RPMI7951 (cell line): ENCODE measurements around the gene NFYB. TPM values are rescaled to one million over a fixed set of nuclear protein-coding genes. Genes with fewer than 3 reads are reported as not detected.
A peak's percentile ranks its signal among the peaks of the same experiment; 100 is the strongest.

Experiments used
- DNase-seq: peaks from one replicate; pipeline ENCODE4 v3.0.0-alpha.2; 2012; ENCODE audit warnings: low read depth
- total RNA-seq: library from RNA; depleted of rRNA; stranded (reverse); fragments of >200 nt; shearing (Covaris generic); gene quantifications from 2 replicates; pipeline ENCODE4 v1.2.3, GENCODE V29; 2014; rRNA removed

The NFYB gene
- total RNA-seq = 15.5 and 21.6 TPM in 2 replicates

DNA sequence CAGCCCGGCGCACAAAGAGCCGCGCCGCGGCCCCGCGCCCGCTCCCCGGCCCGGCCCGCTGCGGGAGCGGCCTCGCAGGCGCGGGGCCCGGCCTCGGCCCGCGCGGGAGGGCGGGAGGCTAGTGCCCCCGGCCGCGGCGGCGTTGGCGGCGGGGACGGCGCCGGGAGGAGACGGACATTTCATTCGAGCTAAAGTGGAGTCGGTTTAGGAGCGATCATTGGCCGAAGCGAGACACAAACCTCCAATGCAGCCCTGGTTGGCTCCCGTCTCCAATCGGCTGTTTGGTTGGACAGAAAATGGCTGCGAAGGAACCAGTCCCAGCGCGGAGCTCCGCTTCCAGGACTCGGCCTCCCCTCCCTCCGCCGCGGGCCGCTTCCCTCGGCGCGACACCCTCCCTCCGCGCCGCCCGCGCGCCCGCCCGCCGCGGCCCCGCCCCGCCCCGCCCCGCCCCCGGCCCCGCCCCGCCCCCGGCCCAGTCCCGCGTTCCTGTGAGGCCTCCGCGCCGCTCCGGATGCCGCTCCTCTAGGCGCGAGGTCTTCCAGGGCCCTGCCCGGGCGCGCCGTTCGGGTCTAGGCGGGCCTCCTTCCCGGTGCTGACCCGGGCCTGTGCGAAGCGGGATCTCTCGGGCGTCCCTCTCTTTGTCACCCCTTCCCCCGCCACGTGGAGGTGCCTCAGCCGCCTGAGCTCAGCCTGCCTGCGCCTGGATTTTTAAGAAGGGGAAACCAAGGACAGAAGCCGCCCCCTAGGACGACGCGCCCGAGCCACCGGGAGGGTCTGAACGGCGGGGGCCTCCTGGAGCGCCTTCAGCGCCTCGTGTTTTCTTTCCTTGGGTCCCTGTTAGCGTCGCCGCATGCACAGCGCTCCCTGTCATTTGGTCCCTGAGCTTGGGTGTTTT is at the start of gene NFYB:
TSS of gene NFYB (minus strand) at position 309 of the 895 bp plus-strand sequence. CDS start 2,757 bp downstream, outside the sequence.
- peak; percentile 97 for DNase-seq

DNA sequence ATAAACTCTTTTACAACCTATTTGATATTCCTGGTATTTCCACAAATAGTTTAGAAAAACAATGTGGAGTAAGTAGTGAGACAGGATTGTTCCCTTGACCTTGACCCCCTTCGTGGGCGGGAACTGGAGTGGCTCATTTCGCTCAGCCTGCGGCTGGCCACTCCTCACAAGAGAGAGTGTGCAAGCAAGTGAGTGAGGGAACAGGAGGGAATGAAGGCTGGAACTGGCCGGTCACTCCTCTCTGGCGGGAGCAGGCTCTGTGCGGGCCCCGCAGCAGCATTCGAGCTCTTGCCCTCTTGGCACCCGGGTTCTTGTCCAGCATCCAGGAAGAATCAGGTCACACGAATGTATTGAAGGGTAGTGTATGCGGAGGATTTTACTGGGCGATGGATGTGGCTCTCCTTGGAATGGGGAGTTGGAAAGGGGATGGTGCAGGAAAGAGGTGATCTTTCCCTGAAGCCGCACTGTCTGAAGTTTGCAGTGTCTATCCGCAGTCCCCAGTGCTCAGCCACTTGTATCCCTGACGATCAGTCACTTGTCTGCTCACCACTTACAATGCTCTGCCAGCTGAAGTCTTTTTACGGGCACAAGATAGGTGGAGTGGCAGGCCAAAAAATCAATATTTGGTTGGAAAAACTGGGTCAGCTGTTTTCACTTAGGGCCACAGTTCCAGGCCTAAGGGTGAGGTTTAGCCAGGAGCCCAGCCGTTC is 49.6 kb upstream of the NFYB start:
- DNase-seq = no peak

DNA sequence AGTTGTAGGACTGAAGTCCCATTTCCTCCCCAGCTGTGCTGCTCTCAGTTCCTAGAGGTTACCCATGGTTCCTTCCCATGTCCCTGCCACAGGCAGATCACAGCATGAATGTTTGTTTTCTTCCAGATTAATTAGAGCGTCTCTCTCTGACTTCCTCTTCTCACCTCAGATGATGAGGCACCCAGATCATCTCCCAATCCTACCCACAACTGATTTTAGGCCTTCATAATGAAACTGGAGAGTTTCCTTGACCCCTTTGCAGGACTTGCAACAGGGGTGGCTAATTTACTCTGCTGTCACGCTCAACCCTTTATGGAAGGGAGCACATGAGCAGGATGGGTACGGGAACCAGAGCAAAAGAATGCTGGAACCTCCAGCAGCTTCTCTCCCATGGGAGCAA is 45.4 kb upstream of the NFYB start:
- no peak for DNase-seq

DNA sequence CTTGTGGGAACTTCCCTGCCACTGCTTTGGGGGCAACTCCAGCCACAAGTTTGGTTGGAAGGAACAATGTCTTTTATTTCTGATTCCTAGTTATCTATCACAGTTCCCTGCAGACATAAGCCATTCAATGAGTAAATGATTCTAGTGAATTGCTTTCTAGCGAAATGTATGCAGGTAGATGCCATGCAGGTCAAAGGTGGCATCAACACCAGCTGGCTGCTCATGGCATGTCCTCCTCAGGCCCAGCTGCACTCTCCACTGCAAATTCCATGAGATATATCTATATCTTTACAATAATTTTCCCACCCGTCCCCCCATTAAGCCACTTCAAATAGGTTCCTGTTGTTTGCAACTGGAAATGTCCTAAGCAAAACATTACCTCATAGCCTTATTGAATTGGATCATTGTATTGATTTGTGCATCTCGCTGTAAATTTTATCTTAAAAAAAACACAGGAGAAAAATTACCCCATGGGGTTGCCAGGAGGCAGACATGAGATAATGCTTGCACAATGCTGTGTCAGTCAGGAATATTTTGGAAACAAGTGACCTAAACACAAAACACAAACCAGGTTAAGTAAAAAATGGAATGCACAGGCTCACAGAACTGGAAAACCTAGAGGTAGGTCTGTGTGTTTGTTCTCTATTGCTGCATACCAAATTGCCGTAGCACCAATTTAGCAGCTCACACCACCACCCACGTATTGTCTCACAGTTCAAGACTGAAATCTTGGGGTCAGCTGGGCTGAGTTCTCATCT is 44.8 kb upstream of the NFYB start:
- DNase-seq = no peak

DNA sequence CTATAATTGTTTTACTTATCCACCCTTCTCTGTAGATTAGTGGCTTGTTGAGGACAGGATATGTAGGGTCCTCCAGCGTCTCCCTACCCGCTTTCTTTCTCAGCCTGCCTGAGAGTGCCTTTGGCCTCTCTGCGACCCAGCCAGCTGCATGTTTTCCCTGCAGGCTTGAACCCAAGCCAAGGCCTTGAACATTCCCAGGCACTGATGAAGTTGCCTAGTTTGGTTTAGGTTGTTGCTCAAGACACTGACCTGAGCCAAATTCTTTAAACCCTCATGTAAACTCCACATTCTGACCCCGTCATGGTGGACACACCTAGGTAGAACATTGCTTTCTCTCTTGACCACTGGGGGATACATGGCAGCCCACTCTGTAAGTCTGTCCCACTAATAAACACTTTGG is 44.1 kb upstream of the NFYB start:
- DNase-seq = peak; percentile 90

DNA sequence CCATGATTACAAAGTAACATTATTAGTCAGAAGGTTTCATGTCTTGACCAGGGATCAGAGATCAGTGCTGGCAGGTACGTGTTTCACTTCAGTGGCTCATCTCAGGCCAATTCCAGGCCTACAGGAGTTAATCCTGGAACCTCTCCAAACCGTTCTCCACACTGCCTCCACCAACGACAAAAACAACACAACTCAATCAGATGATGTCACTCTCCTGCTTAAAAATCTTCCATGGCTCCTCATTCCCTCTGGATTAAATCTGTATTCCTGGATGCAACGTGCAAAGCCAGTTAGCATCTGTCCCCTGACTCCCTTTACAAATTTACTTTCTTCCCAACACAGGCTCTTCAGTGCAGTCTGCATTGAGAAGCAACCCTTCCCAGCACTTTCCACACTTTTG is 43.3 kb upstream of the NFYB start:
- peak; percentile 72 for DNase-seq

DNA sequence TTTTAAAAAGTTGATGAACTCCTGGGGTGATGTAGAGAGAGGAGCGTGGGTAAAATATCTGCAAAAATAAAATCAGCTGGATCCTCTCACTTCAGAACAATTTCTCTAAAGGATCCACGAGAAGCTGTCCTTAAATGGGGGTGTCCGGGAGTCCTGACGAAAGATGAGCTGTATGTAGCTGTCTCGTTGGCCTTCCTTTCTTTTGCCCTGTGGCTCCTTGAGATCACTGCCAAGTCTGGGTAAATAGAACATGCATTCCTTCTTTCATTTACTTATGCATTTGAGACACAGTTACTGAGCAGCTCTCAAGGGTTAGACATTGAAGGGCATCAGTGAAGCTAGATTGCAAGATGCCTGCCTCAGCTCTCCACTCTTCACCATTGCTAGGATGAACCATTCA is 42.4 kb upstream of the NFYB start:
- peak; percentile 67 for DNase-seq

DNA sequence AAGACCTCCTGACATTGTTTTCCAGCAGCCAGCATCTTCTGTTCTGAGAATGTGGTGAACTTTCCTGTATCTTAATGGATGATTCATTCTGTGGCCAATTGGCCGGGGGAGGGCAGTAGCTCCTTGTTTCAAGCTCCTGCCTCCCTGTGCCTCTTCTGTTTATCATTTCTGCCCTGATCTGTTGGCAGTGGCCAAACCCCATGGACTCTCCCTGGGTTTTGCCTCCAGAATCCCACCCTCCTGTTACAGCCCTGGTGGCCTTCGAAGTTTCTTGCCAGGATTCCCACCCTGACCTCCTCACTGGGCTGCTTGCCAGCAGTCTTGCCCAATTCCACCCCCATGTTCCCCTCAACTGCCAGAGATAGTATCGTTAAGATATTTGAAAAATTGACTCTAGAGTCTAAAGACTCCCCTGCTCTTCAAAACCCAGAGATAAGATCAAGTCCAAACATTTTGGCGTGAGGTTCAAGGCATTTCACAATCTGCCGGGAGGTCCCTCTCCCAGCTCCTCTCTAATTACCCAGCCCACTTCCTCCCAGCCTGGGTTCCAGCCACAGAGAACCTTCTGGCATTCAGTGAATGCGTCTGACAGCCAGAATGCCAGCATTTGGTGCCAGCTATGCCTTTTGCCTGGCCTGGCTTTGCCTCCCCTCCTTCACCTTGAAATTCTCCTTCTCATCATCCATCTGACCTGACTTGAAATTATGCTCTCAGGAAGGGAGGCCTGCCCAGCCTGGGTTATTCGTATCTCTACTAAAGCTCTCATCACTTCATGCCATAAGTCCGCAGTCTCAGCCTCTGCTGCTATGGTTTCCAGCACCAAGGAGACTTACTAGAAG is 39.9 kb upstream of the NFYB start:
- DNase-seq = peak; percentile 96

DNA sequence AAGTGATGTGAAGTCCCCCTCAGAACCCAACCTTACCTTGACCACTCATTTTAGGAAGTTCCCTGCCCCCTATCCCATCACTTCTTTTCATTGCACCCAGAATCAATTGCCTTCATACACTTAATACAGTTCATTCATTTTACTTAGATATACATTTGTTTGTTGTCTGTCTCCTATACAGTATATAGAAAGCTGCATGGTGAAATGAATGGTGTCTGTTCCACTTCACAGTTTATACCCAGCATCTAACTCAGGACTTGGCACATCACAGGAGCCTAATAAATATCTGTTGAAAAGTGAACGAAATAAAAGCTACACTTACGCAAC is 39.3 kb upstream of the NFYB start:
- no peak for DNase-seq

DNA sequence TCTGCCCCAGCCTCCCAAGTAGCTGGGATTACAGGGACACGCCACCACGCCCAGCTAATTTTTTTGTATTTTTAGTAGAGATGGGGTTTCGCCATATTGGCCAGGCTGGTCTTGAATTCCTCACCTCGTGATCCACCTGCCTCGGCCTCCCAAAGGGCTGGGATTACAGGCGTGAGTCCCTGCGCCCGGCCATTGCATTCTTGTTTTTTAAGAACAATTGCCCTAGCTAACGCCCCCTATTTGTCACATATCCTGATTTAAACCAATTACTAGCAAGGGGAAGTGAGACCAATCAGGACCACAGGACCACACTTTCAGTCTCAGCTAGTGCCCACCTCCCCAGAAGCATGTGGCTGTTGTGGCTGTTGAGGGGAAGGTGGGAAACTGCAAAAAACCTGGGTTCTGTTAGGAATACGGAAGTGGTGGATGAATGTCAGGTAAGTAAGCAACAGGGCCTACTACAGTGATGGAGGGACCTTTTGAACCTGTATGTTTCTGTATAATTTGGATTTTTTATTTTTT is 37.8 kb upstream of the NFYB start:
- DNase-seq = no peak

DNA sequence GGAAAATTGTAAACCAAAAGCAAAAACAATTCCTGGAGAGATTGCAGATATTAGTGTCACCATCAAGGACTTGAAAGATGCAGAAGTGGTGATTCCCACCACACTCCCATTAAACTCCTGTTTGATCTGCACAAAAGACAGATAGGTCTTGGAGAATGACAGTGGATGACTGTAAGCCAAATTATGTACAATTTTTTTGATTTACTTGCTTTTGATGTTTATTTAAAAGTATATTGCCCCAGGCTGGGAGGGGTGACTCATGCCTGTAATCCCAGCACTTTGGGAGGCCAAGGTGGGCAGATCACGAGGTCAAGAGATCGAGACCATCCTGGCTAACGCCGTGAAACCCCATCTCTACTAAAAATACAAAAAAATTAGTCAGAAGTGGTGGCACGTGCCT is 35.8 kb upstream of the NFYB start:
- peak; percentile 61 for DNase-seq

DNA sequence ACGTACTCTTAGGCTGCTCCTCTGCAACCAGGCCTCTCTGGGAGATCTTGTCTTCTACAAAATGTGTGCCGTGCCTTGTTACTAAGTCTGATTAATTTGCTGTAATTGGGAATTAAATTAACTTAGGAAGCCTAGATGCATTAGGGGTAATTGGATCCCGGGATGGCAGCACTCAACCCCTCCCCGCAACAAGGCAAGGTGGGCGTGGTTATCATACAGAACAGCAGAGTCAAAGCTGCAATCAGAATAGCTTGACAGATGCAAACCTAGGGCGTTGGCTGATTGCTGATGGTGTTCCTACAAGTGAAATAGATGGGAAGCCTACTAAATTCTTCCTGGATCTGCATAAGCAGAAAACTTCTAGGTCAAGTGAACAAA is 34.5 kb upstream of the NFYB start:
- DNase-seq = no peak

DNA sequence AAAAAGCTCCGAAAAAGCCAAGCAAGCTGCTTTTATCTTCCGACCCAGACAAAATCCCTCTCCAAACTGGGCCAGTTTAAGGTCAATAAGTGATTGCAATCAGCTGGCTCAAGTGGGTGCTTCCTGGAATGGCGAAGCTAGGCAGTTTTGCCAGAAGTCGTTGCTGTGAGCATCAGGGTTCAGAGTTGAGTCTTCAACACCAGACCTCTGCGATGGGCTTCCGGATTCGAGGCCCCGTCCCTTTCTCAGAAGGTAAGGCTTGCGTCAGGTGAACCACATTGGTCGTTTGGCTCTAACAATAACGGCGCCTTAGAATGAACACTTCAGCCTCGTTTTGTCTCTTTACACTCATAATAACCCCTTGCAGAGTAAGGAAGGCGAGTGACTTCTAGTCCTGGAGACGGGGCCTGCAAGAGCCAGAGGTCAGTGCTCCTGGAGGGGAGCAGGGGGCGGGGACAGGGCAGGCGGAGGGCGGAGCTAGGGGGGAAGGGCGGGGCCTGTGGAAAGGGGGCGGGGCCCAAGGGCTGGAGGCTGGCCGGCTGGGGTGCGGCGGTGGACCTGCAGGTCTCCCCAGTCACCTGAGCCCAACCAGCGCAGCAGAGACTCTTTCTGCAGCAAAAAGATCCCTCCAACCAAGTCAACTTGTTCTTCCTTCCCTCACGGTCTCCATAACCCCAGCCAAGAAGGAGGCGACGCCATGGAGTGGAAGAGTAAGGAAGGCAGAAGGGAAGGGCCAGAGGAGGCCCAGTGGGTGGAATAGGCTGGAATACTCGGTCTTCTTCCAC is 34.0 kb upstream of the NFYB start:
- no peak for DNase-seq

DNA sequence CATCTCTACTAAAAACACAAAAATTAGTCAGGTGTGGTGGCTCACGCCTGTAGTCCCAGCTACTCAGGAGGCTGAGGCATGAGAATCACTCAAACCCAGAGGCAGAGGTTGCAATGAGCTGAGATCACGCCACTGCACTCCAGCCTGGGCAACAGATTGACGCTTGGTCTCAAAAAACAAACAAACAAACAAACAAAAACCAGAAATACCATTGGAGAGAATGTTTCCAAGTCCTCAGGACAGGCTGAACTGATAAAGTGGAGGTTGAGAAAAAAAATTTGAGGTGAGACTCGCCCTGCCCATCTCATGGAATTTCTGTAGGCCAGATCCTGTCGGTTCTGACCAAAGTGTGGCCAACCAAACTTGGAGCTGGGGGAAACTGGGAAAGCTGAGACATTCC is 30.6 kb upstream of the NFYB start:
- no peak for DNase-seq

DNA sequence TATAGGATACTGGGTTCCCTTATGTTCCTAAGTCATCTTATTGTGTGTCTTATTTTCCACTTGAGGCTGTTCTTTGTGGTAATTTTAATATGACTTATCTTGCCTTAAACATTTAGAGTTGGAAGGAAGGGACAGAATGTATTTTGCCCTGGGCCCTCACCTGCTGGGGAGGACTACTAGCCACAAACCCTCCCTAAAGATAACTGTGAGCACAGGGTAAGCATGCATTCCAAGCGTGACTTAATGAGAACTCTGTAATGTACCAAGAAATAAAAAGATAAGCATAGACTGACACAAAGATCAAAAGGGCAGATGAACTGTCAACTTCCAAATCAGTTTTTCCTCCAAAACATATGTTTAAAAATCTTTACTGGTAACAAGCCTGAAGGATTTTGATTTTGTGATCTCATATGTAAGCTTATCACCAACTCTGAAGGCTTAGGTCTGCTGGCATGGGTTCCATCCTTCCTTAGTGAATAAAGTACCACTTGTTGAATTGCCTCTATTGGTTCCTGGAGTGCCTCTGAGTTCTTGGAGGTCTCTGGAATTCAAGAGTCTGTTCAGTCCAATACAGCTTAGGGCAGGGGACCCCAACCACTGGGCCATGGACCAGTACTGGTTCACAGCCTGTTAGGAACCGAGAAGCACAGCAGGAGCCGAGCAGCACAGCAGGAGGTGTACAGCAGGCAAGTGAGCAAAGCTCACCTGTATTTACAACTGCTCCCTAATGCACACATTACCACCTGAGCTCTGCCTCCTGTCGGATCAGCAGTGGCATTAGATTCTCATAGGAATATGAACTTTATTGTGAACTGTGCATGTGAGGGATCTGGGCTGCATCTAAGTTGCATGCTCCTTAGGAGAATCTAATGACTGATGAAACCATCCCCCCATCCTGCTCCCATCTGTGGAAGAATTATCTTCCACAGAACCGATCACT is 29.8 kb upstream of the NFYB start:
- no peak for DNase-seq

DNA sequence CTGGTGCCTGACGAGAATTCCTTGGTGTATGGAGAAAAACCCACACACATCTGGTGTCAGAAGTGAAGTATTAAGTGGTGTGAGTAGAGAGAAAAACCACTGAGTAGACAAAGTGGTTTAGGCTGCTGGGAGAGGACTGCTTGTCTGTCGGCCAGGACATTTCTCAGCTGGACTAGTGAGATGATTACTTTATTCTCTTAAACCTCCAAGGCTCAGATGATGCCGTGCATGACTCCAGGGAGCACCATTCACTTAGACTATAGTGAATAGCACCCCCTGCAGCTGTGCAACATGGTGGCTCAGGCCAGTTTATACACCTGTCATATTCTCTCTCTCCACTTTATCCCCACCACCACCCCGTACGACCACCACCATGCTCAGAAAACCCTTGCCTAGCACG is 28.5 kb upstream of the NFYB start:
- peak; percentile 37 for DNase-seq

DNA sequence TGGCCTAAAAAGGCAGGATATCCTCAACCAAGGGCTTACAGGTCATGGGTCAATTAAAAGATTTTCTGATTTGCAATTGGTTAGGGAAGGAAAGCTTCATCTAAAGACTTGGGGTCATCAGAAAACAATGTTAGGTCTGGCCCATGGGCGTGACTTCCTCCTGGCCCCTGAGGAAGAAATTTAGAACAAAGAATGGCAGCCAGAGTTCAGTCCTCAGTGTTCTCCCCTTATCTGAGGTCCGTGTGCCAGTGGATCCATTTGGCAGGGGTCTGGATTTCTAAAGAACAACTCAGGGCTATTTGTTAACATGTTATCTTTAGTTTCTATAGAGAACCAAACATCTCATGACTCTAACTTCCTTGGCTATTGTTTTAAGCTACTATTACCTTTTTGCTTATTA is 27.8 kb upstream of the NFYB start:
- DNase-seq = no peak

DNA sequence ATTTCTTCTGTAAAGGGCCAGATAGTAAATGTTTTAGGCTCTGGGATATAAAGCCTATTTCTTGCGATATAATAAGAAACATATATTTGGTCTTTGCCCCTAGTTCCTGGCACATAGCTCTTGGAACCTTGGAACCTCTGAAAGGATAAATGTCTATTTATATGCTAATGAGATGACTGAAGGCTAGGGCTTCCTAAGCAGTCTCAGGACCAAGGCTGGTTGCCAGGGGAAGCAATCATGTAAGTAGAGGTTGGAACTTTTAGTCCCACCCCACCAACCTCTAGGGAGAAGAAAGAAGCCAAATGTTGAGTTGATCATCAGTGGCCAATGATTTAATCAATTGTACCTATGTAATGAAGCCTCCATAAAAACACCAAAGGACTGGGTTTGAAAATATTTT is 26.6 kb upstream of the NFYB start:
- DNase-seq = no peak

DNA sequence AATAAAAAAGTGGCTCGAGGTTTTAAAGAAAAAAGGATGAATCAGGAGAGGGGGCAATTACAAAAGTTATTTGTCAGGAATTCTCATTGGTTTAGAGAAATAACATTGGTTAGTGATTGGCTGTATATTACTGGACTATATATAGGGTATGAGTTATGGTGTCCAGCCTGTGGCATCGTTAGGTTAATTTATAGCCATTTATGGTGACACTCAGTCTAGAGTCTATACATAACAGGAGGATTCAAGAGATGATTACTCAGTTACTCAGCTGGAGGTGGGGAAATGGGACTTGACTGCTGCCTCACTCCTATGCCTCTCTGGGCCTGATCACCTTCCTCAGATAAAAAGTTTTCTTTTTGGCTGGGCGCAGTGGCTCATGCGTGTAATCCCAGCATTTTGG is 25.6 kb upstream of the NFYB start:
- DNase-seq = no peak
